Suppressor macrophage (primary cell): ENCODE data around the gene KRTAP2-2.
A peak's percentile ranks its signal among the peaks of the same experiment; 100 is the strongest.

Source experiments
- DNase-seq, 4 experiments: peaks; one replicate each; pipeline ENCODE4 v3.0.0-alpha.2; 2020 to 2022

KRTAP2-2 gene

GRCh38 chr17:41020336-41020735 lies 34.7 kb downstream of the KRTAP2-2 start:
- no peak for DNase-seq

GRCh38 chr17:41019415-41019814 lies 35.6 kb downstream of the KRTAP2-2 start:
- DNase-seq: no peak

GRCh38 chr17:41018541-41018940 lies 36.5 kb downstream of the KRTAP2-2 start:
- DNase-seq: peak in 3 of 4 experiments; percentile 6 to 32 (median 15)

- no peak for DNase-seq
Measured at GRCh38 chr17:41016578-41017215, 38.3 kb downstream of the KRTAP2-2 start.

GRCh38 chr17:41015454-41015853 lies 39.6 kb downstream of the KRTAP2-2 start:
- DNase-seq: no peak

- DNase-seq: no peak
Measured at GRCh38 chr17:41013606-41014005, 41.4 kb downstream of the KRTAP2-2 start.

GRCh38 chr17:41013181-41013580 lies 41.8 kb downstream of the KRTAP2-2 start:
- no peak for DNase-seq

- DNase-seq: no peak
Measured at GRCh38 chr17:41012326-41013120, 42.5 kb downstream of the KRTAP2-2 start.

GRCh38 chr17:41010441-41010840 lies 44.6 kb downstream of the KRTAP2-2 start:
- DNase-seq: no peak

- no peak for DNase-seq
Measured at GRCh38 chr17:41009936-41010335, 45.1 kb downstream of the KRTAP2-2 start.

GRCh38 chr17:41009301-41009760 lies 45.7 kb downstream of the KRTAP2-2 start:
- no peak for DNase-seq

GRCh38 chr17:41008811-41009210 lies 46.2 kb downstream of the KRTAP2-2 start, which contains the start of gene KRTAP3-1:
TSS of gene KRTAP3-1 (minus strand) at chr17:41009128. CDS start at chr17:41009074, 54 bp downstream.
- no peak for DNase-seq
